DOHH2 (cell line): ENCODE results near the gene CHD9NB.

Source experiments
- CTCF ChIP-seq: fragments of 200-600 bp; sonication (generic); IDR thresholded peaks from one replicate; pipeline ENCODE4 v1.5.1; 2014; ENCODE audit warnings: antibody characterized with exemption, mild to moderate bottlenecking, low read depth, low read length; ENCODE audit not compliant: poor library complexity, severe bottlenecking
- EZH2phosphoT487 ChIP-seq: fragments of 200-600 bp; sonication (generic); IDR thresholded peaks from 2 replicates; pipeline ENCODE4 v1.6.1; 2017; ENCODE audit warnings: borderline replicate concordance, mild to moderate bottlenecking, antibody characterized with exemption, low read length, moderate library complexity, mixed read lengths

DNA sequence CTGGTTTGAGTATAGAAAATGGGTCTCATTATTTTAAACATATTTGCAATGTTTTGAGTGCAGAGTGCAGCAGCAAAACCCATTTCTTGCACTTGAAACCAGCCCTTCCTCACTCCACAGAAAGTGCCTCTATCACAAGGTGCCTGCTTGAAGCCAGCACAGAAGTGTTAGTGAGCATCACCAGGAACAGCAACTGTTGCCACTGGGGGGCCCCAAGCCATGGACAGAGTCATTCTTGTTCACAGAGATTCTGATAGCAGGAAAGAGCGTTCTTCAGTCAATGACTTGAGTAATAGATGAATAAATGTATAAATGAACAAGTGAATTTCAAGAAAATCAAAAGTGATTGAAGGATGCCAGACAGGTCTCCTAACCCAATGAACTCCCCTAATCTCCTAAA lies 45.6 kb downstream of the CHD9NB start:
- TF ChIP-seq CTCF (no peak), EZH2phosphoT487 (no peak)
